Pancreas (tissue), 10 donors: ENCODE results near the gene MYOG. TPM values are rescaled to one million over a fixed set of nuclear protein-coding genes. Genes with fewer than 3 reads are reported as not detected.

Source experiments
- ATAC-seq, 4 donors: fragments of 200-7000 bp; cut with Tn5 transposase; one replicate each; pipeline versions ENCODE4 v1.8.0 to v1.9.1; 2020; ENCODE audit warnings: mild to moderate bottlenecking in 4 of 4, moderate library complexity in 4 of 4
- DNase-seq, 6 donors: peaks; one replicate each; pipeline ENCODE4 v3.0.0-alpha.2; 2020
- FAIRE-seq: peaks from 2 replicates; lab custom pipeline; 2012; peaks lifted over from hg19 to GRCh38; lab: Jason Lieb, UNC
- H3K27ac ChIP-seq, 4 donors: fragments of 200-600 bp; sonication (generic); 1 replicate in 3 of 4; 2 replicates in 1 of 4; pipeline versions ENCODE4 v1.5.0 to v1.8.0; 2020
- H3K27me3 ChIP-seq, 4 donors: fragments of 200-600 bp; one replicate each; pipeline ENCODE4 v1.8.0; 2021
- H3K36me3 ChIP-seq, 3 donors: fragments of 200-600 bp; sonication (generic) in 1 of 3; one replicate each; pipeline versions ENCODE4 v1.5.0 to v1.8.0; 2020 to 2021
- H3K4me1 ChIP-seq, 3 donors: fragments of 200-600 bp; one replicate each; pipeline ENCODE4 v1.8.0; 2021
- H3K4me3 ChIP-seq, 4 donors: fragments of 200-600 bp; sonication (generic) in 2 of 4; one replicate each; pipeline versions ENCODE4 v1.5.0 to v1.8.0; 2020 to 2021
- H3K9me3 ChIP-seq, 4 donors: fragments of 200-600 bp; one replicate each; pipeline ENCODE4 v1.8.0; 2021
- WGBS, 2 donors: extraction: QIAGEN DNeasy Blood & Tissue Kit; methylation state at CpG; one replicate each; pipeline ENCODE4 v1.1.7; 2013; 5-methylcytosine and 5-hydroxymethylcytosine counted together
- intact Hi-C, 3 donors: fragments of 100-400 bp; cut with DNase I; formaldehyde crosslinking; loops; one replicate each; pipeline versions ENCODE4 v1.11.1 to v1.14.2; 2022
- polyA plus RNA-seq, 2 donors: library from polyadenylated mRNA; stranded (reverse); fragments of 200-250 nt; gene quantifications; one replicate each; pipeline ENCODE4 v1.2.3, GENCODE V29; 2013
- total RNA-seq, 6 donors: library from RNA; stranded (reverse); fragmentation: NEBNext Ultra II Directional in 4 of 6; extraction: Animal tissue kit (Norgen Biotek cat#: 25700) in 4 of 6; gene quantifications; one replicate each; pipeline versions ENCODE4 v1.2.1 to v1.2.4, GENCODE V29; 2021 to 2023
- TF ChIP-seq, protein P1 (sequence below), 4 donors: fragments of 200-600 bp; sonication (generic) in 3 of 4; IDR thresholded peaks; one replicate each; pipeline versions ENCODE4 v1.5.0 to v1.8.0; 2021; ENCODE audit warnings: antibody characterized with exemption in 4 of 4
- donor health status: healthy with polysubstance abuse.
- donor health status: DM: no; HTN: no; CAD: no; lungs with moderate emphysema.
- donor health status: DM: no; HTN: no; CAD: no.
- donor health status: control.
- donor health status: control.
- donor health status: Bipolar disorder and iron deficiency.
- donor health status: DM: yes; HTN: yes; CAD: no.
- donor health status: DM: no; HTN: no; CAD: no.
- donor health status: DM: no; HTN: no; CAD: no.
- donor health status: DM: yes; HTN: yes; CAD: no.

The MYOG gene
- total and polyA plus RNA-seq, 8 donors, result 0.07 TPM; not detected in 7

DNA sequence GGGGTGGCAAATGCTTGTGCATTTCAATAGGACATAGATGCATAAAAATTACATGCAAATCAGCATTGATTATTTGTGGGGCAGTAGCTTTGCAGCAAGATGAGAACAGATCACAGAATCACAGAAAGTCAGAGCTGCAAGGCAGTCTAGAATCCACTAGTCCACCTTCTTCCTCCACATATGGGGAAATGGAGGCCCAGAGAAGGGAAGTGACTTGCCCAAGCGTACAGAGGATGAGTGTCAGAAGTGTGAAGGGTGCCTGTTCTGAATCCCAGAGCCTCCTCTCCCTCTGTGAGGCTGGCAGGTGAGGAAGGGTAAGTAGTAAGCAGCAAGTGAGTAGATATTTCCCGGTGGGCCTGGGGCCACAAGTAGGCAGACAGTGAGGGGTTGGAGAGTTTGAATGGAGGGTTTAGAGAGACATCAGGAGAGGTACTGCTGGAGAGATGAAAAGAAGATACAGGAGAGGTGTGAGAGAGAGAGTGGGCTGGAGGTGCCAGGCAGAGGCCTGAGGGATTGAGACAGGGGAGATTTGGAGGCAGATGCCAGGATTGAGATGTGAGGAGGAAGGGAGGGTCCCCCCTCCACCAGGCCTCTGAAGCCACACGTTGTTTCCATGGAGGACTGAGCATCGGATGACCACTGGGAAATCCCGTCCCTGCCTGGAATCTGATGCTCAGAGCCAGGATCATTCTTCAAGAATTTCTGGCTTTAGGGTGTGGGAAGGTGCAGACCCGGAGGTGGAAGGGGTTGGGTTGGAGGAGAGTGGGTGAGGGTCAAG is 4.8 kb upstream of the MYOG start:
- ATAC-seq, result no peak
- Histone ChIP-seq H3K4me1 (no peaks in the 10 kb centered on the region), H3K36me3 (no peaks in the 10 kb centered on the region), H3K9me3 (no peaks in the 10 kb centered on the region), H3K27me3 (no peaks in the 10 kb centered on the region), H3K4me3 (no peak overlapping the region), H3K27ac (no peak overlapping the region)
- WGBS, 2 donors, result 65 to 69% methylated on average over 6 of the region's 6 CpGs
- DNase-seq, result no peak
- TF ChIP-seq, protein P1, sequence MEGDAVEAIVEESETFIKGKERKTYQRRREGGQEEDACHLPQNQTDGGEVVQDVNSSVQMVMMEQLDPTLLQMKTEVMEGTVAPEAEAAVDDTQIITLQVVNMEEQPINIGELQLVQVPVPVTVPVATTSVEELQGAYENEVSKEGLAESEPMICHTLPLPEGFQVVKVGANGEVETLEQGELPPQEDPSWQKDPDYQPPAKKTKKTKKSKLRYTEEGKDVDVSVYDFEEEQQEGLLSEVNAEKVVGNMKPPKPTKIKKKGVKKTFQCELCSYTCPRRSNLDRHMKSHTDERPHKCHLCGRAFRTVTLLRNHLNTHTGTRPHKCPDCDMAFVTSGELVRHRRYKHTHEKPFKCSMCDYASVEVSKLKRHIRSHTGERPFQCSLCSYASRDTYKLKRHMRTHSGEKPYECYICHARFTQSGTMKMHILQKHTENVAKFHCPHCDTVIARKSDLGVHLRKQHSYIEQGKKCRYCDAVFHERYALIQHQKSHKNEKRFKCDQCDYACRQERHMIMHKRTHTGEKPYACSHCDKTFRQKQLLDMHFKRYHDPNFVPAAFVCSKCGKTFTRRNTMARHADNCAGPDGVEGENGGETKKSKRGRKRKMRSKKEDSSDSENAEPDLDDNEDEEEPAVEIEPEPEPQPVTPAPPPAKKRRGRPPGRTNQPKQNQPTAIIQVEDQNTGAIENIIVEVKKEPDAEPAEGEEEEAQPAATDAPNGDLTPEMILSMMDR (IDR thresholded peaks at IDR 0.05), result no peak
- FAIRE-seq, result no peak
- intact Hi-C loops, result no loop called here

DNA sequence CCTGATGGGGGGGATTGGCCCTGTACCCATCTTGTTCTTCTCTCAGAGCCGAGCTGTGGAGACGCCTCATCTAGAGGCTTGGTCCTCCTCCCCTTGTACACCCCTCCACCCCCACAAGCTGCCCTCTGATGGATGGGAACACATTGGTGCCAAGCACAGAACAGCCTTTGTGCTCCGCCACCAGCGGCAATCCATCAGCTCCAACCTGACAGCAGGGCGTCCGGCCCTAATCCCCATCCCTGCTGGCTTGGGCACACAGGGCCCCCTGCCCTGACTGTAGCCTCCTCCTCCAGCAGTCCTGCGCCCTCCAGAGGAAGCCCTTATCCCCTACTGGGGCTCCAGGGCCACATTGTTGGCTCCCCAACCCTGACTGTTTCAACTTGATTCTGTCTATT is 3.8 kb upstream of the MYOG start:
- no peaks in the 10 kb centered on the region for H3K9me3 ChIP-seq
- 33 to 38% methylated on average over 7 of the region's 7 CpGs for WGBS, 2 donors
- H3K4me1 ChIP-seq, result no peaks in the 10 kb centered on the region
- H3K36me3 ChIP-seq, result no peaks in the 10 kb centered on the region
- TF ChIP-seq, protein P1 (IDR thresholded peaks at IDR 0.05), result no peak
- intact Hi-C loops, result no loop called here
- no peak overlapping the region for H3K4me3 ChIP-seq
- DNase-seq (peak in 1 of 6 donors; percentile 10), FAIRE-seq (no peak), ATAC-seq (no peak)
- H3K27ac ChIP-seq, result no peak overlapping the region
- no peaks in the 10 kb centered on the region for H3K27me3 ChIP-seq

DNA sequence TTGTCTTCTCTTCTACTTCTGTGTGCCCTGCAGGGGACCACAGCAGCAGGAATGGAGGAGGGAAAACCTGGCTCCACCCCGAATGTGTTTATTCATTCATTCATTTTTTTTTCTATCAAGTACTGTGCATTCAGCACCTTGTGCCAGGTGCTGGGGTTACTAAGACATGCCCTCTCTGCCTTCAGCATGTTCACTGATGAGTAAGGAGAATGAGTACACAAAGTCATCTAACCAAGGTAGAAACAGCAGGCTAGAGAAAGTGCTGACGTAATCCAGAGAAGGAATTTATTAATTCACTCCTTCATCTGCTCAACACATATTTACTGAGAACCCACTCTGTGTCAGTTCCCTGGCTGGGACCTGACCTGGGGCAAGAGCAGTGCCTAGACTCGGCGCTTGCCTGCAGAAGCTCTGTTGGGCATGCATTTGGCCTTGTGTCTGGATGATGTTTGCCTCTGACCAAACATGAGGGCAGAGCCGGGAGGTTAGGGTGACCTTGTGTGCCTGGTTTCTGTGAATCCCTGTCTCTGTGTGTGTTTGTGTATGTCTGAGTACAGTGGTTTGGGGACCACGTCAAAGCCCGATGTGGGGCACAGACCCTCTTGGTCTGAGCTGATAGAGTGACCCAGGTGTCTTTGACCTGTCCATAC is 3.3 kb upstream of the MYOG start:
- no peak for FAIRE-seq
- TF ChIP-seq, protein P1 (IDR thresholded peaks at IDR 0.05), result no peak
- no peak for ATAC-seq
- DNase-seq, result no peak
- no peaks in the 10 kb centered on the region for H3K36me3 ChIP-seq
- H3K4me3 ChIP-seq, result no peak overlapping the region
- H3K4me1 ChIP-seq, result no peaks in the 10 kb centered on the region
- H3K27me3 ChIP-seq, result no peaks in the 10 kb centered on the region
- intact Hi-C loops, result no loop called here
- H3K27ac ChIP-seq, result no peak overlapping the region
- 60 to 65% methylated on average over 7 of the region's 7 CpGs for WGBS, 2 donors
- no peaks in the 10 kb centered on the region for H3K9me3 ChIP-seq

DNA sequence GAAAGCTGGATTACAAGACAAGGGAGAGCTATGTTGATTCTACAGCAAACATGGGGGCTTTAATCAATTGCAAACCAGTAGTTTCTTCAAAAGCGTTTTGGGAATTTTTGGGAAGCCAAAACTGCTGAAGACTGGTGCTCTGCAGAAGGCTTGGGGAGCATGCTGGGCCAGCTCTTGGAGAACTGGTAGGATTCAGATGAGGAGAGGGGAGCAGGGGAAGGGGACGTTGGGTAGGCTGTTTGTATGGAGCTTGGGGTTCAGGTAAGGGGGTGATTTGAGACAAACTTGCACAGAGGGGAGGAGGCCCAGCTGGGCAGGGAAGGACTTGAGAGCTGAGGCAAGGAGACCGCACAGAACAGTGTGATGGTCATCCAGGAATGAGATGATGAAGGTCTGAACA is 2.6 kb upstream of the MYOG start:
- H3K9me3 ChIP-seq, result no peaks in the 10 kb centered on the region
- 72 to 78% methylated on average over 3 of the region's 3 CpGs for WGBS, 2 donors
- no peaks in the 10 kb centered on the region for H3K36me3 ChIP-seq
- TF ChIP-seq, protein P1 (IDR thresholded peaks at IDR 0.05), result no peak
- H3K4me3 ChIP-seq, result no peak overlapping the region
- H3K27me3 ChIP-seq, result no peaks in the 10 kb centered on the region
- no peak for FAIRE-seq
- no peaks in the 10 kb centered on the region for H3K4me1 ChIP-seq
- DNase-seq, result peak in 1 of 6 donors; percentile 4
- intact Hi-C loops, result no loop called here
- no peak overlapping the region for H3K27ac ChIP-seq
- ATAC-seq, result no peak
